Lower leg skin (tissue), 4 donors: Measurements from ENCODE around the gene KRTAP10-7. TPM values are rescaled to one million over a fixed set of nuclear protein-coding genes. Genes with fewer than 3 reads are reported as not detected.

Experiments used
- DNase-seq, 2 donors: peaks; one replicate each; pipeline ENCODE4 v3.0.0-alpha.2; 2019; ENCODE audit warnings: low spot score in 2 of 2
- H3K4me3 ChIP-seq: fragments of 200-600 bp; sonication (generic); 2 replicates; pipeline ENCODE4 v1.5.1; 2017; ENCODE audit warnings: mild to moderate bottlenecking, low read depth; ENCODE audit not compliant: poor library complexity, severe bottlenecking
- CTCF ChIP-seq, 3 donors: fragments of 450-650 bp; IDR thresholded peaks; one replicate each; pipeline ENCODE4 v1.5.1; 2016; ENCODE audit warnings: antibody characterized with exemption in 3 of 3, mild to moderate bottlenecking in 3 of 3, moderate library complexity in 2 of 3
- POLR2A ChIP-seq, 2 donors: fragments of 450-650 bp; IDR thresholded peaks; one replicate each; pipeline ENCODE4 v1.6.1; 2016 to 2017; ENCODE audit warnings: antibody characterized with exemption in 2 of 2, mild to moderate bottlenecking in 1 of 2, moderate library complexity in 1 of 2
- WGBS, 2 donors: methylation state at CpG; one replicate each; pipeline ENCODE4 v1.1.5; 2018; 5-methylcytosine and 5-hydroxymethylcytosine counted together
- intact Hi-C: fragments of 100-400 bp; cut with DNase I; formaldehyde crosslinking; loops from one replicate; pipeline ENCODE4 v1.15.0; 2023; ENCODE audit warnings: low total_unique reads
- total RNA-seq, 4 donors: library from RNA; depleted of rRNA; stranded (reverse); fragments of >200 nt; gene quantifications; one replicate each; pipeline ENCODE4 v1.1.0, GENCODE V29; 2016

The KRTAP10-7 gene
- total RNA-seq, 4 donors from 2014 or later, result 2.4 to 11.0 TPM; not detected in 2

GRCh38 chr21:44615466-44615865, 15.1 kb downstream of the KRTAP10-7 start:
- TF ChIP-seq POLR2A (IDR thresholded peaks at IDR 0.05) (no peak), CTCF (IDR thresholded peaks at IDR 0.05) (no peak)
- no peak overlapping the region for H3K4me3 ChIP-seq
- 70 to 86% methylated on average over 8 of the region's 8 CpGs for WGBS, 2 donors
- DNase-seq, result no peak
- intact Hi-C loops, result no loop called here

GRCh38 chr21:44615911-44616590, 15.7 kb downstream of the KRTAP10-7 start:
- TF ChIP-seq POLR2A (IDR thresholded peaks at IDR 0.05) (no peak), CTCF (IDR thresholded peaks at IDR 0.05) (no peak)
- H3K4me3 ChIP-seq, result no peak overlapping the region
- DNase-seq, result no peak
- intact Hi-C loops, result no loop called here
- 67 to 72% methylated on average over 15 to 16 of the region's 17 CpGs for WGBS, 2 donors

GRCh38 chr21:44616591-44616926, 16.2 kb downstream of the KRTAP10-7 start:
- no peak overlapping the region for H3K4me3 ChIP-seq
- no peak for DNase-seq
- intact Hi-C loops, result no loop called here
- TF ChIP-seq POLR2A (IDR thresholded peaks at IDR 0.05), result no peak
- no peak for TF ChIP-seq CTCF (IDR thresholded peaks at IDR 0.05)
- WGBS, 2 donors, result 39 to 50% methylated on average over 16 of the region's 16 CpGs

GRCh38 chr21:44617071-44617501, 16.7 kb downstream of the KRTAP10-7 start:
- TF ChIP-seq POLR2A (IDR thresholded peaks at IDR 0.05) (no peak), CTCF (IDR thresholded peaks at IDR 0.05) (no peak)
- no peak overlapping the region for H3K4me3 ChIP-seq
- WGBS, 2 donors, result 64 to 65% methylated on average over 8 of the region's 8 CpGs
- intact Hi-C loops, result no loop called here
- no peak for DNase-seq

GRCh38 chr21:44618504-44618903, 18.1 kb downstream of the KRTAP10-7 start:
- no peak for TF ChIP-seq POLR2A (IDR thresholded peaks at IDR 0.05)
- TF ChIP-seq CTCF (IDR thresholded peaks at IDR 0.05), result no peak
- intact Hi-C loops, result no loop called here
- DNase-seq, result no peak
- H3K4me3 ChIP-seq, result no peak overlapping the region
- 46 to 48% methylated on average over 4 of the region's 4 CpGs for WGBS, 2 donors

GRCh38 chr21:44618909-44619308, 18.5 kb downstream of the KRTAP10-7 start:
- WGBS, 2 donors, result 69 to 70% methylated on average over 3 of the region's 3 CpGs
- intact Hi-C loops, result no loop called here
- H3K4me3 ChIP-seq, result no peak overlapping the region
- TF ChIP-seq POLR2A (IDR thresholded peaks at IDR 0.05) (no peak), CTCF (IDR thresholded peaks at IDR 0.05) (no peak)
- no peak for DNase-seq
